ENCODE data around the gene ACER1. TPM values are rescaled to one million over a fixed set of nuclear protein-coding genes. Genes with fewer than 3 reads are reported as not detected.
A peak's percentile ranks its signal among the peaks of the same experiment; 100 is the strongest.
"Not testable (repeated sequence)": the region's sequence is repeated elsewhere in the genome, so short reads cannot be mapped to it uniquely, and the experiment has no call there.

The ACER1 gene
- total RNA-seq, 4 donors from 2014 or later, result not detected

DNA sequence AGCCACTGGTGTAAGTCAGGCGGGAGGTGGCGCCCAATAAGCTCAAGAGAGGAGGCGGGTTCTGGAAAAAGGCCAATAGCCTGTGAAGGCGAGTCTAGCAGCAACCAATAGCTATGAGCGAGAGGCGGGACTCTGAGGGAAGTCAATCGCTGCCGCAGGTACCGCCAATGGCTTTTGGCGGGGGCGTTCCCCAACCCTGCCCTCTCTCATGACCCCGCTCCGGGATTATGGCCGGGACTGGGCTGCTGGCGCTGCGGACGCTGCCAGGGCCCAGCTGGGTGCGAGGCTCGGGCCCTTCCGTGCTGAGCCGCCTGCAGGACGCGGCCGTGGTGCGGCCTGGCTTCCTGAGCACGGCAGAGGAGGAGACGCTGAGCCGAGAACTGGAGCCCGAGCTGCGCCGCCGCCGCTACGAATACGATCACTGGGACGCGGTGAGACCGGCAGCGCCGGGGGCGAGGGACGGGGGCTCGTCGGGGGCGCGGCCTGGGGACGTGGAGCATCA is 39.2 kb upstream of the ACER1 start, which contains the start of gene ALKBH7:
Gene ALKBH7 (plus strand): TSS at position 201 of the 502 bp plus-strand sequence. CDS start 27 bp downstream, at position 228.
- TF ChIP-seq, protein P1, sequence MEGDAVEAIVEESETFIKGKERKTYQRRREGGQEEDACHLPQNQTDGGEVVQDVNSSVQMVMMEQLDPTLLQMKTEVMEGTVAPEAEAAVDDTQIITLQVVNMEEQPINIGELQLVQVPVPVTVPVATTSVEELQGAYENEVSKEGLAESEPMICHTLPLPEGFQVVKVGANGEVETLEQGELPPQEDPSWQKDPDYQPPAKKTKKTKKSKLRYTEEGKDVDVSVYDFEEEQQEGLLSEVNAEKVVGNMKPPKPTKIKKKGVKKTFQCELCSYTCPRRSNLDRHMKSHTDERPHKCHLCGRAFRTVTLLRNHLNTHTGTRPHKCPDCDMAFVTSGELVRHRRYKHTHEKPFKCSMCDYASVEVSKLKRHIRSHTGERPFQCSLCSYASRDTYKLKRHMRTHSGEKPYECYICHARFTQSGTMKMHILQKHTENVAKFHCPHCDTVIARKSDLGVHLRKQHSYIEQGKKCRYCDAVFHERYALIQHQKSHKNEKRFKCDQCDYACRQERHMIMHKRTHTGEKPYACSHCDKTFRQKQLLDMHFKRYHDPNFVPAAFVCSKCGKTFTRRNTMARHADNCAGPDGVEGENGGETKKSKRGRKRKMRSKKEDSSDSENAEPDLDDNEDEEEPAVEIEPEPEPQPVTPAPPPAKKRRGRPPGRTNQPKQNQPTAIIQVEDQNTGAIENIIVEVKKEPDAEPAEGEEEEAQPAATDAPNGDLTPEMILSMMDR (IDR thresholded peaks at IDR 0.05), result no peak
- ATAC-seq (ENCODE audit: low FRiP score), result peak; percentile 93
- DNase-seq (ENCODE audit: low spot score), result peak; percentile 94

DNA sequence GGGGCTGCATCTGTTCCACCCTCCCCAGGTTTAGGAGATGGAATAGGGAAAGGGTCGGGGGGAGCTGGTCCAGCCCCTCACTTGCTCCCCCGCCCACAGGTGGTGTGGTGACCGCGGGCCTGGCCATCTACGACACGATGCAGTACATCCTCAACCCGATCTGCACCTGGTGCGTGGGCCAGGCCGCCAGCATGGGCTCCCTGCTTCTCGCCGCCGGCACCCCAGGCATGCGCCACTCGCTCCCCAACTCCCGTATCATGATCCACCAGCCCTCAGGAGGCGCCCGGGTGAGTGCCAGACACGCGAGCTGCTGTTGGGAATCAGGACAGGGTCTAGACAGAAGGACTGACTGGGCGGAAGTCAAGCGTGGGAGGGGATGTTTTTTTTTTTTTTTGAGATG is 30.9 kb upstream of the ACER1 start:
- DNase-seq (ENCODE audit: low spot score) (no peak), ATAC-seq (ENCODE audit: low FRiP score) (no peak)
- TF ChIP-seq, protein P1 (IDR thresholded peaks at IDR 0.05), result no peak

DNA sequence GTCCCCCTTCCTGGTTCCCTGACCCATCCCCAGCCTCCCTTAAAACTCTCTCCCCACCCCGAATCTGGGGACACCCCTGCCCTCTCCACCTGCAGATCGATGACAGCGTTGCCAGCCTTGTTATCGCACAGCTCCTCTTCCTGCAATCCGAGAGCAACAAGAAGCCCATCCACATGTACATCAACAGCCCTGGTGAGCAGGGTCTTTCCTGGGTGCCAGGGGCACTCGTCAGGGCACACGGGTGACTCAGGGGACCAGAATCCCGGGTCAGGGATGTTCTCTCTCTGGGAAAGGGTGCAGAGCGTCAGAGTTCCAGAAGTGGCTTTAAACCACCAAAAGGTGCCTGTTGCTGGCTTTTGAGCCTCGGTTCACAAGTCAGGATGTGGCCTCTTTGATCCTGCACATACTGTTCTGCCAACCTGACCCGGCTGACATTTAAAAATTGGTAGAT is 29.0 kb upstream of the ACER1 start:
- DNase-seq (ENCODE audit: low spot score) (no peak), ATAC-seq (ENCODE audit: low FRiP score) (no peak)
- TF ChIP-seq, protein P1 (IDR thresholded peaks at IDR 0.05), result no peak

DNA sequence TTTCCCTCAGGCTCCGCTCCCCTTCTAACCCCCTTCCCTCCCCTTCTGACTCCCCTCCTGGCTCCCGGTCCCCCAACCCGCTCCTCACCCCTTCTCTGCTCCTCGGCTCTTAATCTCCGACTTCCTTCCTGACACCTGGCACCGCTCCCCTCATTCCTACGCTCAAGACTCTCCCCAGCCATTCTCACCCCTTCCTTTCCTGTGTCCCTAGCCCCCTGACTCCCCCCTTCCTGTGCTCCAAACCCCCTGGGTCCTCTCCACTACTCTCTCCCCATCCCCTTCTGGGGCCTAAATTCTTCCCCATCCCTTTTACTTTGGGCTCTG is 28.6 kb upstream of the ACER1 start:
- peak; percentile 30 for ATAC-seq (ENCODE audit: low FRiP score)
- TF ChIP-seq, protein P1 (IDR thresholded peaks at IDR 0.05), result no peak

DNA sequence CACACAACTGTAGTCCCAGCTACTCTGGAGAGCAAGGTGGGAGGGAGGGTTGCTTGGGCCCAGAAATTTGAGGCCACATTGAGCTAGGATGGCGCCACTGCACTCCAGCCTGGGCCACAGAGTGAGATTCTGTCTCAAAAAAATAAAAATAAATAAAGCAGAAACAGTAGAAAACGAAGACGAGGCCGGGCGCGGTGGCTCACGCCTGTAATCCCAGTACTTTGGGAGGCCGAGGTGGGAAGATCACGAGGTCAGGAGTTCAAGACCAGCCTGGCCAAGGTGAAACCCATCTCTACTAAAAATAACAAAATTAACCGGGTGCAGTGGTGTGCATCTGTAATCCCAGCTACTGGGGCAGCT is 27.4 kb upstream of the ACER1 start:
- not testable (repeated sequence) for ATAC-seq (ENCODE audit: low FRiP score); DNase-seq (ENCODE audit: low spot score)

More for the DNA sequence above, 28.6 kb upstream of the ACER1 start:
- no peak for DNase-seq (ENCODE audit: low spot score)

DNA sequence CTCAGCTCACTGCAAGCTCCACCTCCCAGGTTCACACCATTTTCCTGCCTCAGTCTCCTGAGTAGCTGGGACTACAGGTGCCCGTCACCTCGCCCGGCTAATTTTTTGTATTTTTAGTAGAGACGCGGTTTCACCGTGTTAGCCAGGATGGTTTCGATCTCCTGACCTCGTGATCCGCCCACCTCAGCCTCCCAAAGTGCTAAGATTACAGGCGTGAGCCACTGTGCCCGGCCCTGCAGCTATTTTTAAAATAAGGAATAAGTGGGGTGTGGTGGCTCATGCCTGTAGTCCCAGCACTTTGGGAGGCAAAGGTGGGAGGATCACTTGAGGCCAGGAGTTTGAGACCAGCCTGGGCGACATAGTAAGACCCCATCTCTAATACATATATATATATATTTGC is 27.0 kb upstream of the ACER1 start:
- not testable (repeated sequence) for DNase-seq (ENCODE audit: low spot score); ATAC-seq (ENCODE audit: low FRiP score)

DNA sequence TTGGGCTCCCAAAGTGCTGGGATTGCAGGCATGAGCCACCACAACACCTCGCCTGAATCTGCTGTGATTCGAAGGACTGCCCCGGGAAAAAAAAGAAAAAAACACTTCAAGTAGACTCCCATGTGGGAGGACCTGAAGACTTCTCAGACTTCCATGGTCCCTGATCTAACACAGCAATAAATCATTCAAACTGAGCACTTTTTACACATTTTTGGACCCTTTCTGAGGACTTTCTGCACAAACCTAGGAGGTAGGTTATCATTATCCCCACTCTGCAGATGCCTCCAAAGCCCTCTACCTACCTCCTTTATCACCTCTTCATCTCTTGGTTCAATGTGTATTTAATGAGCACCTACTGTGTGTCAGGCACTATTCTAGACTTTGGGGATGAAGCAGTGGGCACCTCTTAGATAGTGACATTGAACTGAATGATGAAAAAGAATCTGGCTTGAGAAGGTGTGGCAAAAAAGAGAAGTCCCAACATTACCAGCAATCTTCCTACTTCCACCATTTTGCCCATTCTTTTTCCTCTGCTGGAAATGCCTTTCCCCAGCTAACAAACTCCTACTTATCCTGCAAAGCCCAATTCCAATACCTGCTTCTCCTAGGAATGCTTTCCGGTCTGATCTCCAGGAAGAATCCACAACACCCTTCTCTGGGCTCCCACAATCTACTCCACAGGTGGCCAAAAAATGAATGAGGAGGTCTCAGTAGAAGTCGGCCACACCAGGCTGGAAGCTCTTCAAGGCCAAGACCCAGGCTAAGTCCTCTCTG is 26.3 kb upstream of the ACER1 start:
- ATAC-seq (ENCODE audit: low FRiP score), result no peak

DNA sequence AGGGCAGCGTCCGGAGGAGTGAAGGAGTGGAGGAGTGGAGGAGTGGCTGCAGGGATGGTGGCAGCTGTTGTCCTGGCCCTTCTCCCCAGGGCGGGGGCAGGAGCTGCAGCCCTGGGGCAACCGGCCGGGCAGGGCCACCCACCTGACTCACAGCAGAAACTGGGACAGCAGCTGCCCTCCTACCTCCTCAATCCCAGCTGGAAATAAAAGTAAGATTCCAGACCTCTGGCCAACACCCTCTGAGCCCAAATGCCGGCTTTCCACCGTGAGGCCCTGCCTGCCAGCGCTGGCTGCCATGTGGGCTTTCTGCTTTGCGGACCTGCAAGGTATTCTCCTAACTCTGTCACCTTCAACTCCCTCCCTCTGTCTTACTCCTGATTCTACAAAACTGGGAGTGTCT is 24.6 kb upstream of the ACER1 start:
- TF ChIP-seq, protein P1 (IDR thresholded peaks at IDR 0.05), result no peak
- no peak for ATAC-seq (ENCODE audit: low FRiP score)
- no peak for DNase-seq (ENCODE audit: low spot score)

More for the DNA sequence above, 26.3 kb upstream of the ACER1 start:
- no peak for DNase-seq (ENCODE audit: low spot score)
- TF ChIP-seq, protein P1 (IDR thresholded peaks at IDR 0.05), result no peak
